HG02588 (cell line): ENCODE results near the gene DEGS2.

Source experiments
- ATAC-seq: cut with Tn5 transposase; IDR thresholded peaks from one replicate; pipeline ENCODE4 v1.9.1; 2021; ENCODE audit warnings: mild to moderate bottlenecking, moderate library complexity; ENCODE audit not compliant: unreplicated experiment

The DEGS2 gene

DNA sequence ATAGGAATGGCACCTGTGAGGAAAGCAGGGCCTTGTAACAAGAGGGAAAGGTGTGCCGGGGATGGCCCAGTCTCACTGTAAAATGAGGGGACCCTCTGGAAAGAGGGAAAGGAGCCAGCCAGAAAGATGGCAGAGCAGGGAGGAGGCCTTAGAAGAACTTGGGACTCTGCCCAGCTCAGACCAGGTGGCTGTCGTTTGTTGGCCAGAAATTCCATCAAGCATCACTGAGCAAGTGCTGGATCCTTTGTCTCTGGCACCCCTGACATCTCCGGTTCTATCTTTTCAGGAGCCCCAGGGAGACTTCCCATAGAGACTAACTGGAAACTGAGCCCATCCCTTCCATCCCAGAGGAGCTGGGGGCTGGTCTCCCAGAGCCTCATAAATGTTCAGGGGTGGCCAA is 43.3 kb downstream of the DEGS2 start:
- ATAC-seq: no peak

- no peak for ATAC-seq
Measured at GRCh38 chr14:100115726-100116125, 43.7 kb downstream of the DEGS2 start.

DNA sequence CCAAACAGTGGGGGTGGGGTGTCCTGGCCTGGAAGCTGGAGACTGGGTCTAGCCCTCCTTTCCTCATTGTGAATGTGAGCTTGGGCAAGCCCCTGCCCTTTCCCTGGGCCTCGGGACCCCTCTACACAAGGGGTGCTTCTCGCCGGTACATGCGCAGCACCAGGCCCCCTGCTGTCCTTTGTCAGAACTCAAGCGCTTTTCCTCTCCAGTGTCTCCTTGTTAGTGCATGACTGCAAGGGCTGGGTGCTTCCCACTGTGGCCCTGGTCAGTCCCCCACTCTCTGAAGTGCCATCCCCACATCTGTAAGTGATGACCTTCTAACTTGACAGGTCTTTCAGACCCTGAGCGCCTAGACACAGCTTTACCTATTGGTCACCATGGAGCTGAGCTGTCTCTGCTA is 44.2 kb downstream of the DEGS2 start:
- no peak for ATAC-seq

- no peak for ATAC-seq
Measured at GRCh38 chr14:100114109-100114765, 45.2 kb downstream of the DEGS2 start.

DNA sequence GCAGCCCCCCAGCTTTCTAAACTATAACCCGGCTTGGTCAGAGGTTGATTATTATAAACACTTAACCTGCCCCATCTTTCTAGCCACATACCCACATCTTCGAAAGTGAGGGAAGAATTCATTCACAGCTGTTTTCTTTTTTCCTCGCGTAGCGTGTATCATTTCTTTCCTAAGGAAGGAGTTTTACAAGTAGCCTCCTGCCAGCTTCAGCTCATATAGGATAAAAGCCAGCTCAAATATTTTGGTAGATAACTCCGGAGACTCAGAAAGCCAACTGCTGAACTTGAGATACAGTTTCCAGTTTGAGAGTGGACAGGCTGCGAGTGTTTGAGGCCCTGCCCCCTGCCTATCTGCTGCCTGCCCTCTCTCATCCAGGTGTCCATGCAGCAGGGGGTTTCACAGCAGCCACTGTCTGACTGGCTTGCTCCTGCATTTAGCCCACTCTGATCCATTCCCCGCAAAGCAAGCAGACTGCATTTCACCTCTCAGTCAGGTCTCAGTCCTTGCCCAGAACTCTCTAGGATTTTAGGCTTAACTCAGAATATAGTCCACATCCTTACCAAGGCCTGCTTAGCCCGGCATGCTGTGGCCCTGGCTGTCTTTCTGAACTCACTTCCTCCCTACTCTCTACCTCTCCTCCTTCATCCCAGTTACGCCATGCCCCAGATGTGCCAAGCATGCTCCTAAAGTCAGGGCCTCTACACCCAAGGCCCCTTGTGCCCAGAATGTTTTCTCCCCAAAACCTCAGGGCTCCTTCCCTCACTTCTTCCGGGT is 47.3 kb downstream of the DEGS2 start:
- no peak for ATAC-seq

- no peak for ATAC-seq
Measured at GRCh38 chr14:100110816-100111215, 48.6 kb downstream of the DEGS2 start.

GRCh38 chr14:100109594-100109955 is 49.9 kb downstream of the DEGS2 start:
- ATAC-seq: no peak

GRCh38 chr14:100108840-100109593 is 50.4 kb downstream of the DEGS2 start:
- no peak for ATAC-seq

DNA sequence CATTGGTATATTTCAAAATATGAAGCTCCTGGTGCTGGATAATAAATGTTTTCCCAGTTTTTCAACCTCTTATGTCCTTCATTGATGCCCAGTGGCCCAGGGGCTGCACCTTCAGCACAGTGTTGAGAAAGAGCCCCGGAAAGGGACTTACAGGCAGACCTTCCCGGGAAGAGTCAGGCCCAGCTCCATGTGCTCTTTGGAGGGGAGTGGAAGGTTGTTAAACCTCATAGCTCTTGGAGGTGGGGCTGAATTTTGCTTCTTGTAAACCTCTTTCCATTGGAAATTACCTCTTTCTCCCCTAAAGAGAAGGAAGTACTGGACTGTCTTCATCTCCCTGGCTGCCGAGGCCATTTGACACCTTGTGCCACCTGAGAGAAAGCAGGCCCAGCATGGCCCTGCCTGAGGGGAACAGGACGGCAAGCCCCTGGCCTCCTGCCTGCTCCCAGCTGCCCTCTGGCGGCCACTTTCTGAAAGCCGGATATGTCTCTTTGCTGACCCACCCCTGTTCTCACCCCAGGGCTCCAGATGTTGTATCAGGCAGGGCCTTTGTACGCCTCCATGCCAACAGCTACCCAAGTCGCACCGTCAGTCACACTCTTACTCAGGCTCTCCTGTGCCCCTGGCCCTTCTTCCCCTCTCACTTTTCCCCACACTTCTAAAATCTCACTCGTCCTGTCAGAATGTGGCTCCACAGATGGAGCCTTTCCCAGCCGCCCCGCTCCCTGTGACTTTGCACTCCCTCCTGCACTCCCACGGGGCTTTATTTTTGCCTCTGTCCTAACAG is 51.2 kb downstream of the DEGS2 start:
- no peak for ATAC-seq

DNA sequence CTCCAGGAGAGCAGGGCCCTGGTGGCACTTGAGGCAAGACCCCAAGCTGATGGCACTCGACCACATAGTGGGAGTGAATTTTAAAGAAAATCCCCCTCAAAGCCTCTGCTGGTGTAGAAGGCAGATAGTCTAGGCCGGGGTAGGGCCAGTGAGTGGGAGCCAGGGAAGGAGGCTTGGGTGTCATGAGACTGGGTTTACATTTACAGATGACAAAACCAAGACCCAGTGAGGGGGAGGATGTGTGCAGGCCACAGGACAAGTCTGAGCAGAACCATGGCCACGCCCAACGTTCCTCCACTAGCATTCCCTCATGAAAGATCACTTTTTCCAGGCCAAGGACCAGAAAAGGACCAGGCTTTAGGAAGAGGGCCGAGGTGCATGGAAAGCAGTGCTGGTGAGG is 52.2 kb downstream of the DEGS2 start:
- ATAC-seq: no peak

GRCh38 chr14:100106250-100107112 is 53.0 kb downstream of the DEGS2 start:
- ATAC-seq: no peak

GRCh38 chr14:100105357-100106169 is 53.9 kb downstream of the DEGS2 start:
- ATAC-seq: no peak

GRCh38 chr14:100104523-100105300 is 54.7 kb downstream of the DEGS2 start:
- no peak for ATAC-seq

- no peak for ATAC-seq
Measured at GRCh38 chr14:100104006-100104352, 55.5 kb downstream of the DEGS2 start.

- ATAC-seq: no peak
Measured at GRCh38 chr14:100103250-100104005, 56.0 kb downstream of the DEGS2 start.

DNA sequence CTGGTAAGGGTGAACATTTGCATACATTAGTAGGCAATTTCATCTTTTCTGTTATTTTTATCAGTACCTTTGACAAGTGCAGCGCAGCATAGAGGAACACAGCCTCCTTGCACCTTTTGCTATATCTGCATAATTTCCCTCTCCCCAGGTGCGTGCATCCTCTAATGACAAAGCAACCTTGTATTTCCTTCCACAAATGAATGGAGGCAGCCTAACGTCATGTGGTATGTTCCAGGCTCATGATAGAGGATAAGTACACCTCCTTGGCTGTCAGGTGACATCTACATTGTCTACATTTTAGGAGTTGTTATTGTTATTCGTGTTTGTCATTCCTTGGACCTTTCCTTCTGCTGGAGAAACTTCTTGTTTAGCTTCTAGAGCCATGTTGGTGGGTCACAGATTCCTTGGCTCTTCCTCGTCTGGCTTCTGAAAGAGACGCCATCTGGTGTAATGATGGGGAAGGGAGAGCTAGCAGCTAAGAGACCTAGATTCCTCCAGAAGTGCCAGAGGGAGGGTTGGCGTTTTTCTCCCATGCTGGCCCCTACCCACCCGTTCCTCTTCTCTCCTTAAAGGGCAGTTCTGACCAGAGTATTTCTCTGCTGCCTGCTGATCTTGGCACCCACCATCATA is 57.2 kb downstream of the DEGS2 start:
- ATAC-seq: no peak

DNA sequence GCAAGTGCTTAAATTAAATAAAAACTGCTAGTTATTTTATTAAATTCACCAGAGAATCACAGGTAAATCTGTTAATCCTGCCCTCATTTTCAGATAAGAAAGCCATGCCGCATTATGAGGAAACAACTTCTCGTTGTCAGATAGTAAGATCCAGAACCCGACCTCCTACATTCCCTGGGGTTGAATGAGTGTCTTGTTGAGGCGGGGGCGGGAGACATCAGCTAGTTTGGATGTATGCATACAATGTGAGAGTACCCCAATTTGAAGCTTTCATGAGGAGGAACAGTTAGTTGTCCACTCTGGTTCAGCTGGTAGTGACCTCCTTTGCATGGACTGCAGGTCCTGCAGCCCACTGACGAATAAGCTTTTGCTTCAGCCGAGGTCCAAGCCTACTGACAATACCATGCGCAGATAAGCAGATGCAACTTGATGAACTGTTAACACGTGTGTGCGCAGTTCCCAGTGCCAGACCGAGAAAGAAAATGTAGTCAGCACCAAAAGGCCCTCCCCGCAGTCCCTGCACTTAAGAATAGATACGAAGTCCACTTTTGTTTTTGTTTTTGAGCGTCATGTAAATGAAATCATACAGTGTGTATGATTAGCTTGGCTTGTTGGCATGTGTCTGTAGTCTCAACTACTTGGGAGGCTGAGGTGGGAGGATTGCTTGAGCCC is 59.3 kb downstream of the DEGS2 start:
- no peak for ATAC-seq
